ENCODE data around the gene NUDT8.

The NUDT8 gene

GRCh38 chr11:67630228-67630942 lies 648 bp upstream of the NUDT8 start:
- peak; percentile 71 for TF ChIP-seq RAD21 (IDR thresholded peaks at IDR 0.05; ENCODE audit: low read depth)
- TF ChIP-seq, protein P1, sequence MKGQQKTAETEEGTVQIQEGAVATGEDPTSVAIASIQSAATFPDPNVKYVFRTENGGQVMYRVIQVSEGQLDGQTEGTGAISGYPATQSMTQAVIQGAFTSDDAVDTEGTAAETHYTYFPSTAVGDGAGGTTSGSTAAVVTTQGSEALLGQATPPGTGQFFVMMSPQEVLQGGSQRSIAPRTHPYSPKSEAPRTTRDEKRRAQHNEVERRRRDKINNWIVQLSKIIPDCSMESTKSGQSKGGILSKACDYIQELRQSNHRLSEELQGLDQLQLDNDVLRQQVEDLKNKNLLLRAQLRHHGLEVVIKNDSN (IDR thresholded peaks at IDR 0.05) = no peak; the same call in 1 of the 2 replicates
- TF ChIP-seq NFIC (IDR thresholded peaks at IDR 0.05) = no peak
- TF ChIP-seq YY1 (IDR thresholded peaks at IDR 0.05; ENCODE audit: low read depth) = 0 out of 2 replicates have a peak, but pooled peaks have one; percentile 14
- TF ChIP-seq ZBTB7A (IDR thresholded peaks at IDR 0.05; ENCODE audit: low read depth) = no peak; the same call in none of the 2 replicates
- peak; percentile 34; the same call in 1 of the 2 replicates for TF ChIP-seq EP300 (IDR thresholded peaks at IDR 0.05; ENCODE audit: borderline replicate concordance)
- peak; percentile 34; the same call in 1 of the 2 replicates for TF ChIP-seq TAF1 (IDR thresholded peaks at IDR 0.05; ENCODE audit: low read depth)
- TF ChIP-seq CEBPB (IDR thresholded peaks at IDR 0.05) = no peak
- TF ChIP-seq CREB1 (IDR thresholded peaks at IDR 0.05; ENCODE audit: low read depth) = no peak
- TF ChIP-seq, protein P2, sequence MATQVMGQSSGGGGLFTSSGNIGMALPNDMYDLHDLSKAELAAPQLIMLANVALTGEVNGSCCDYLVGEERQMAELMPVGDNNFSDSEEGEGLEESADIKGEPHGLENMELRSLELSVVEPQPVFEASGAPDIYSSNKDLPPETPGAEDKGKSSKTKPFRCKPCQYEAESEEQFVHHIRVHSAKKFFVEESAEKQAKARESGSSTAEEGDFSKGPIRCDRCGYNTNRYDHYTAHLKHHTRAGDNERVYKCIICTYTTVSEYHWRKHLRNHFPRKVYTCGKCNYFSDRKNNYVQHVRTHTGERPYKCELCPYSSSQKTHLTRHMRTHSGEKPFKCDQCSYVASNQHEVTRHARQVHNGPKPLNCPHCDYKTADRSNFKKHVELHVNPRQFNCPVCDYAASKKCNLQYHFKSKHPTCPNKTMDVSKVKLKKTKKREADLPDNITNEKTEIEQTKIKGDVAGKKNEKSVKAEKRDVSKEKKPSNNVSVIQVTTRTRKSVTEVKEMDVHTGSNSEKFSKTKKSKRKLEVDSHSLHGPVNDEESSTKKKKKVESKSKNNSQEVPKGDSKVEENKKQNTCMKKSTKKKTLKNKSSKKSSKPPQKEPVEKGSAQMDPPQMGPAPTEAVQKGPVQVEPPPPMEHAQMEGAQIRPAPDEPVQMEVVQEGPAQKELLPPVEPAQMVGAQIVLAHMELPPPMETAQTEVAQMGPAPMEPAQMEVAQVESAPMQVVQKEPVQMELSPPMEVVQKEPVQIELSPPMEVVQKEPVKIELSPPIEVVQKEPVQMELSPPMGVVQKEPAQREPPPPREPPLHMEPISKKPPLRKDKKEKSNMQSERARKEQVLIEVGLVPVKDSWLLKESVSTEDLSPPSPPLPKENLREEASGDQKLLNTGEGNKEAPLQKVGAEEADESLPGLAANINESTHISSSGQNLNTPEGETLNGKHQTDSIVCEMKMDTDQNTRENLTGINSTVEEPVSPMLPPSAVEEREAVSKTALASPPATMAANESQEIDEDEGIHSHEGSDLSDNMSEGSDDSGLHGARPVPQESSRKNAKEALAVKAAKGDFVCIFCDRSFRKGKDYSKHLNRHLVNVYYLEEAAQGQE (IDR thresholded peaks at IDR 0.05; ENCODE audit: low read depth) = no peak
- no peak for TF ChIP-seq EGR1 (IDR thresholded peaks at IDR 0.05)
- TF ChIP-seq FOXM1 (IDR thresholded peaks at IDR 0.05; ENCODE audit: borderline replicate concordance, low read depth) = no peak
- peak; percentile 58 for TF ChIP-seq MAX (IDR thresholded peaks at IDR 0.05)
- peak; percentile 60 for TF ChIP-seq TCF12 (IDR thresholded peaks at IDR 0.05; ENCODE audit: low read depth)
- TF ChIP-seq TEAD4 (IDR thresholded peaks at IDR 0.05) = no peak

DNA sequence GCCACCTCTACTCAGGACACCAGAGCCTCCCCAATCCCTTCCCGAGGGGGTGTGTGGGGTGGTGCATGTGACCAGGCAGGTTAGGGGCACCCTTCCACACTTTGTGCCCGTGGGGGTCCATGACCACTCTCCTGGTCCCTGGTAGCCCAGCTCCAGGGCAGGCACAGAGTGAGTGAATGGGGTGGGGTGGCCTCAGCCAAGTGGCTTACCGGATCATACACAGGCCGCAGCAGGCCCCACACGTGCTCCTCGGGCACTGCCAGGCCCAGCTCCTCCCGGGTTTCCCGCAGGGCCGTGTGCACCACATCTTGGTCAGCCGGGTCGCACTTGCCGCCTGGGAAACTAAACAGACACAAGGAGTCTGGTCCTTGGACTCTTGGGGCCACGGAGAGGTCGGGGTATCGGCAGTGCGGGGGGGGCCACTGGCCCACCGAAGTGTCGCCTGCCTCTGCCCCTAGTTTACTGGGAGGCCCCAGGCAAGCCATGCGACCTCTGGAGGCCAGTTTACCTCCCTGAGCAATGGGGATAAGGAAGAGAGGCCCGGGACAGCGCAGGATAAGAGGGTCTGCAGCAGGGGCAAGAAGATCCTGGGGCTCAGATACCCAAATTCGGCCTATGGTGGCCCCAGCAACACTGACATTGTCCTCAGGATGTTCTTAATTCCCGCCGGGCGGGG lies 889 bp downstream of the NUDT8 start:
- no peak for TF ChIP-seq EGR1 (IDR thresholded peaks at IDR 0.05)
- no peak for TF ChIP-seq NFIC (IDR thresholded peaks at IDR 0.05)
- TF ChIP-seq TEAD4 (IDR thresholded peaks at IDR 0.05) = no peak
- TF ChIP-seq, protein P2 (IDR thresholded peaks at IDR 0.05; ENCODE audit: low read depth) = no peak
- TF ChIP-seq CREB1 (IDR thresholded peaks at IDR 0.05; ENCODE audit: low read depth) = no peak
- no peak for TF ChIP-seq RAD21 (IDR thresholded peaks at IDR 0.05; ENCODE audit: low read depth)
- TF ChIP-seq TCF12 (IDR thresholded peaks at IDR 0.05; ENCODE audit: low read depth) = no peak
- no peak for TF ChIP-seq FOXM1 (IDR thresholded peaks at IDR 0.05; ENCODE audit: borderline replicate concordance, low read depth)
- no peak for TF ChIP-seq EP300 (IDR thresholded peaks at IDR 0.05; ENCODE audit: borderline replicate concordance)
- TF ChIP-seq ZBTB7A (IDR thresholded peaks at IDR 0.05; ENCODE audit: low read depth) = no peak
- no peak for TF ChIP-seq MAX (IDR thresholded peaks at IDR 0.05)
- TF ChIP-seq, protein P1 (IDR thresholded peaks at IDR 0.05) = no peak
- no peak for TF ChIP-seq TAF1 (IDR thresholded peaks at IDR 0.05; ENCODE audit: low read depth)
- TF ChIP-seq CEBPB (IDR thresholded peaks at IDR 0.05) = no peak
- TF ChIP-seq YY1 (IDR thresholded peaks at IDR 0.05; ENCODE audit: low read depth) = no peak

GRCh38 chr11:67627812-67628624 lies 1.7 kb downstream of the NUDT8 start:
- TF ChIP-seq EP300 (IDR thresholded peaks at IDR 0.05; ENCODE audit: borderline replicate concordance) (no peak), CREB1 (IDR thresholded peaks at IDR 0.05; ENCODE audit: low read depth) (no peak), YY1 (IDR thresholded peaks at IDR 0.05; ENCODE audit: low read depth) (no peak), MAX (IDR thresholded peaks at IDR 0.05) (no peak), EGR1 (IDR thresholded peaks at IDR 0.05) (no peak), ZBTB7A (IDR thresholded peaks at IDR 0.05; ENCODE audit: low read depth) (no peak), TEAD4 (IDR thresholded peaks at IDR 0.05) (no peak), NFIC (IDR thresholded peaks at IDR 0.05) (no peak), FOXM1 (IDR thresholded peaks at IDR 0.05; ENCODE audit: borderline replicate concordance, low read depth) (no peak), RAD21 (IDR thresholded peaks at IDR 0.05; ENCODE audit: low read depth) (no peak), TAF1 (IDR thresholded peaks at IDR 0.05; ENCODE audit: low read depth) (no peak), CEBPB (IDR thresholded peaks at IDR 0.05) (no peak), TCF12 (IDR thresholded peaks at IDR 0.05; ENCODE audit: low read depth) (no peak)
- TF ChIP-seq, protein P1 (IDR thresholded peaks at IDR 0.05) = no peak
- TF ChIP-seq, protein P2 (IDR thresholded peaks at IDR 0.05; ENCODE audit: low read depth) = no peak
